Measurements from ENCODE around the gene CCDC97. TPM values are rescaled to one million over a fixed set of nuclear protein-coding genes. Genes with fewer than 3 reads are reported as not detected.
"Not testable (repeated sequence)": the region's sequence is repeated elsewhere in the genome, so short reads cannot be mapped to it uniquely, and the experiment has no call there.

CCDC97 gene
- total and polyA plus RNA-seq, 4 donors: 7.0 to 24.3 (median 14.8) TPM

DNA sequence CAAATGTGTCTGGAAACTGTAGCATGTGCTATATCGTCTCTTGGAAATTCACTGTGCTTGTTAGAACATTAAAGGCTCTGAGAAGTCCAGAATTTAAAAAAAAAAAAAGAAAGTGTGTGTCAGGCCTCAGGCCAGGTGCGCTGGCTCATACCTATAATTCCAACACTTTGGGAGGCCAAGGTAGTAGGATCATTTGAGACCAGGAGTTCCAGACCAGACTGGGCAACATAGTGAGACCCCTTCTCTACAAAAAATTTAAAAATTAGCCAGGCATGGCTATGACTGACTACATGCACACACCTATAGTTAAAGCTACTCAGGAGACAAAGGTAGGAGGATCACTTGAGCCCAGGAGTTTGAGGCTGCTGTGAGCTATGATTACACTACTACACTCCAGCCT lies 40.9 kb upstream of the CCDC97 start:
- Histone ChIP-seq H3K4me1 (ENCODE audit: control insufficient read depth in 1 of 2, insufficient read depth in 2 of 2, low read length in 2 of 2) (no peaks in the 10 kb centered on the region), H3K27me3 (ENCODE audit: control insufficient read depth in 1 of 2, insufficient read depth in 2 of 2, low read length in 1 of 2) (no peaks in the 10 kb centered on the region), H3K36me3 (ENCODE audit: control insufficient read depth in 1 of 2, insufficient read depth in 2 of 2, low read length in 1 of 2) (peaks cover 9 to 22% of the 10 kb centered on the region in 2 donors), H3K9me3 (ENCODE audit: control insufficient read depth, low read length) (no peaks in the 10 kb centered on the region), H3K4me3 (ENCODE audit: low read length in 2 of 2) (no peak overlapping the region), H3K27ac (ENCODE audit: low read depth in 1 of 2, low read length in 2 of 2) (no peak overlapping the region)
- ATAC-seq (ENCODE audit: low FRiP score) (no peak), DNase-seq (no peak)
- intact Hi-C loops (cut with DNase I): loop anchor here in 1 of 2 donors (5.0 kb wide), 1 partner anchor 38 kb away; no protein-coding TSS in a partner anchor
- WGBS, 2 donors: 88 to 90% methylated on average over 2 of the region's 2 CpGs

GRCh38 chr19:41269571-41269970 lies 40.4 kb upstream of the CCDC97 start:
- Histone ChIP-seq H3K27ac (ENCODE audit: low read depth in 1 of 2, low read length in 2 of 2) (no peak overlapping the region), H3K4me3 (ENCODE audit: low read length in 2 of 2) (no peak overlapping the region), H3K36me3 (ENCODE audit: control insufficient read depth in 1 of 2, insufficient read depth in 2 of 2, low read length in 1 of 2) (peaks cover 11 to 24% of the 10 kb centered on the region in 2 donors), H3K9me3 (ENCODE audit: control insufficient read depth, low read length) (no peaks in the 10 kb centered on the region), H3K4me1 (ENCODE audit: control insufficient read depth in 1 of 2, insufficient read depth in 2 of 2, low read length in 2 of 2) (no peaks in the 10 kb centered on the region), H3K27me3 (ENCODE audit: control insufficient read depth in 1 of 2, insufficient read depth in 2 of 2, low read length in 1 of 2) (no peaks in the 10 kb centered on the region)
- no peak for ATAC-seq (ENCODE audit: low FRiP score)
- intact Hi-C loops (cut with DNase I): loop anchor here in 1 of 2 donors (5.0 kb wide), 1 partner anchor 38 kb away; no protein-coding TSS in a partner anchor
- 90 to 92% methylated on average over 5 of the region's 5 CpGs for WGBS, 2 donors
- DNase-seq: no peak

DNA sequence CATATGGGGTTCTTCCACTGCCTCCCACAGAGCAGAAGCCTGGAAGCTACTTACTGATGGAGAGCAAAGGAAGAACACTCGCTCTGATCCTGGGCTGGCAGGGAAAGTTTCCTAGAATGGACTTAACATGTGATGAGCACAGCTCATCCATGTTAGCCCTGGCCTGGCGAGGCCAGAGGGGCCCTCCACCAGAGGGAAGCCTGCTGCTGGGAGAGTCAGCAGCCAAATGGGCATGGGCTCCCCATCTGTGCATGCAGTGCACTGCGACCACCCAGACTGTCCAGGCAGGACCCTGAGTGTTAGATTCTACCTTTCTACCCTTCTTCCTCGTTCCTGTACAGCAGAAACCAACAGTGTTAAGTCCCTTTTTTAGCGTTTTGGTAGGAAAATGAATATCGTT lies 36.9 kb upstream of the CCDC97 start:
- no peak overlapping the region for H3K27ac ChIP-seq (ENCODE audit: low read depth in 1 of 2, low read length in 2 of 2)
- H3K4me1 ChIP-seq (ENCODE audit: control insufficient read depth in 1 of 2, insufficient read depth in 2 of 2, low read length in 2 of 2): no peaks in the 10 kb centered on the region
- H3K4me3 ChIP-seq (ENCODE audit: low read length in 2 of 2): no peak overlapping the region
- no peaks in the 10 kb centered on the region for H3K9me3 ChIP-seq (ENCODE audit: control insufficient read depth, low read length)
- DNase-seq (no peak), ATAC-seq (ENCODE audit: low FRiP score) (no peak)
- WGBS, 2 donors: 83 to 87% methylated on average over 6 of the region's 6 CpGs
- intact Hi-C loops (cut with DNase I): no loop called here
- H3K36me3 ChIP-seq (ENCODE audit: control insufficient read depth in 1 of 2, insufficient read depth in 2 of 2, low read length in 1 of 2): peaks cover 13 to 29% of the 10 kb centered on the region in 2 donors
- H3K27me3 ChIP-seq (ENCODE audit: control insufficient read depth in 1 of 2, insufficient read depth in 2 of 2, low read length in 1 of 2): no peaks in the 10 kb centered on the region

DNA sequence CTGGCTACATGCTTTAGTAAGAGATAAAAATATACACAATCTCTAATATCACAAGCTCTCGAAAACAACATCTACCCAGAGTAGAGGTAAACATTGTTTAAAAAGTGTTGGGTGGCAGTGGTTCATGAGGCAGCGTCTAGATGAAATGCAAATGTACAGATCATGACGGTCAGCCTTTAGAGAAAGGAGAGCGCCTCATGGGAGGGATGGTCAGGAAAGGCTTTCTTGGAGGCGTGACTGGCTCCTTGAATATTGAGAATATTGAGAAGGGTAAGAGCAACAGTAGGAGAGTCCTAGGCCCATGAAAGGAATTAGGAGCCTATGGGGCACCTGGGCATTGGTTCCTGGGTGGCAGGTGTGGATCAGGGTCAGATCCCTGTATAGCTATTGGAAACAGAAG lies 35.2 kb upstream of the CCDC97 start:
- H3K36me3 ChIP-seq (ENCODE audit: control insufficient read depth in 1 of 2, insufficient read depth in 2 of 2, low read length in 1 of 2): peaks cover 13 to 36% of the 10 kb centered on the region in 2 donors
- H3K9me3 ChIP-seq (ENCODE audit: control insufficient read depth, low read length): no peaks in the 10 kb centered on the region
- DNase-seq (no peak), ATAC-seq (ENCODE audit: low FRiP score) (no peak)
- no peaks in the 10 kb centered on the region for H3K4me1 ChIP-seq (ENCODE audit: control insufficient read depth in 1 of 2, insufficient read depth in 2 of 2, low read length in 2 of 2)
- no peak overlapping the region for H3K27ac ChIP-seq (ENCODE audit: low read depth in 1 of 2, low read length in 2 of 2)
- intact Hi-C loops (cut with DNase I): no loop called here
- no peak overlapping the region for H3K4me3 ChIP-seq (ENCODE audit: low read length in 2 of 2)
- 91 to 92% methylated on average over 5 of the region's 5 CpGs for WGBS, 2 donors
- no peaks in the 10 kb centered on the region for H3K27me3 ChIP-seq (ENCODE audit: control insufficient read depth in 1 of 2, insufficient read depth in 2 of 2, low read length in 1 of 2)

DNA sequence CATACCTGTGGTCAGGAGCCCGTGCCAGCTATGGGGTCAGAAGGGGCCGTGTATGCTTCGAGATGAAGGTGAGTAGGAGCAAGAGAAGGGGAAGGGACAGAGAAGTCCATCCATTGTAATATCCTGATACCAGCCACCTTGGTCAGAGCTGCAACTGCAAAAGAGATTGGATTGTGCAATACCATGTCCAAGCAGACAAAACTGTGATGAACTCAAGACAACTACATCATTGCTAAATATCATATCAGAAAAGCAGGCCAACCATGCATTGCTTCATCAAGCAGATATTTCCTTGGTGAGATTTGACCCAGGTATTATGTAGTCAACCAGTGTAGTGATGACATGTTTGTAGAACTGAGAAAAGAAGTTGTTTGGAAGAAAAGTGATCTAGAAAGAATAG lies 33.7 kb upstream of the CCDC97 start:
- intact Hi-C loops (cut with DNase I): no loop called here
- 70 to 84% methylated on average over 3 of the region's 3 CpGs for WGBS, 2 donors

DNA sequence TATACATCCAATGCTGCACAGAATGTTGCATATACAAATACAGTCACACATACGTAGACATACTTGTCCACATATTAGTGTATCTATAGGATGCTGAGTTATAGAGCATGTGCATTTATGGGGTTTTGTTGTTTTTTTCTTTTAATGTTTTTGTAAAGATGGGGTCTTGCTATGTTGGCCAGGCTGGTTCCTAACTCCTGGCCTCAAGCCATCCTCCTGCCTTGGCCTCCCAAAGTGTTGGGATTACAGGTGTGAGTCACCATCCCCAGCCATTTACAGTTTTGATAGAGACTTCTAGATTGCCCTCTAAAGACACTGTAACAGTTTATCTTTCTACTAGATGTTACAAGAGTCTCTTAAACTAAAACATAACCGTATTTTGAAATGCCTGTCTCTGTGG lies 31.5 kb upstream of the CCDC97 start:
- H3K27ac ChIP-seq (ENCODE audit: low read depth in 1 of 2, low read length in 2 of 2): no peak overlapping the region
- ATAC-seq (ENCODE audit: low FRiP score): no peak
- H3K4me1 ChIP-seq (ENCODE audit: control insufficient read depth in 1 of 2, insufficient read depth in 2 of 2, low read length in 2 of 2): no peaks in the 10 kb centered on the region
- 89 to 96% methylated on average over 2 of the region's 2 CpGs for WGBS, 2 donors
- no peak for DNase-seq
- H3K36me3 ChIP-seq (ENCODE audit: control insufficient read depth in 1 of 2, insufficient read depth in 2 of 2, low read length in 1 of 2): peaks cover 15 to 29% of the 10 kb centered on the region in 2 donors
- intact Hi-C loops (cut with DNase I): no loop called here
- H3K9me3 ChIP-seq (ENCODE audit: control insufficient read depth, low read length): no peaks in the 10 kb centered on the region
- no peaks in the 10 kb centered on the region for H3K27me3 ChIP-seq (ENCODE audit: control insufficient read depth in 1 of 2, insufficient read depth in 2 of 2, low read length in 1 of 2)
- no peak overlapping the region for H3K4me3 ChIP-seq (ENCODE audit: low read length in 2 of 2)

More for the DNA sequence above, 33.7 kb upstream of the CCDC97 start:
- H3K4me3 ChIP-seq (ENCODE audit: low read length in 2 of 2): no peak overlapping the region
- H3K4me1 ChIP-seq (ENCODE audit: control insufficient read depth in 1 of 2, insufficient read depth in 2 of 2, low read length in 2 of 2): no peaks in the 10 kb centered on the region
- ATAC-seq (ENCODE audit: low FRiP score): no peak
- H3K27ac ChIP-seq (ENCODE audit: low read depth in 1 of 2, low read length in 2 of 2): no peak overlapping the region
- no peaks in the 10 kb centered on the region for H3K9me3 ChIP-seq (ENCODE audit: control insufficient read depth, low read length)
- H3K36me3 ChIP-seq (ENCODE audit: control insufficient read depth in 1 of 2, insufficient read depth in 2 of 2, low read length in 1 of 2): peaks cover 15 to 38% of the 10 kb centered on the region in 2 donors
- DNase-seq: no peak
- no peaks in the 10 kb centered on the region for H3K27me3 ChIP-seq (ENCODE audit: control insufficient read depth in 1 of 2, insufficient read depth in 2 of 2, low read length in 1 of 2)

- Histone ChIP-seq H3K4me3 (ENCODE audit: low read length in 2 of 2) (no peak overlapping the region), H3K9me3 (ENCODE audit: control insufficient read depth, low read length) (no peaks in the 10 kb centered on the region), H3K4me1 (ENCODE audit: control insufficient read depth in 1 of 2, insufficient read depth in 2 of 2, low read length in 2 of 2) (no peaks in the 10 kb centered on the region), H3K27ac (ENCODE audit: low read depth in 1 of 2, low read length in 2 of 2) (no peak overlapping the region), H3K36me3 (ENCODE audit: control insufficient read depth in 1 of 2, insufficient read depth in 2 of 2, low read length in 1 of 2) (peaks cover 5 to 18% of the 10 kb centered on the region in 2 donors), H3K27me3 (ENCODE audit: control insufficient read depth in 1 of 2, insufficient read depth in 2 of 2, low read length in 1 of 2) (no peaks in the 10 kb centered on the region)
- ATAC-seq (ENCODE audit: low FRiP score): no peak
- DNase-seq: no peak
- 78 to 82% methylated on average over 3 of the region's 3 CpGs for WGBS, 2 donors
- intact Hi-C loops (cut with DNase I): no loop called here
Observed at GRCh38 chr19:41288673-41289530, 21.1 kb upstream of the CCDC97 start.

GRCh38 chr19:41289814-41290213 lies 20.2 kb upstream of the CCDC97 start:
- DNase-seq; H3K9me3 ChIP-seq (ENCODE audit: control insufficient read depth, low read length); H3K4me1 ChIP-seq (ENCODE audit: control insufficient read depth in 1 of 2, insufficient read depth in 2 of 2, low read length in 2 of 2); H3K4me3 ChIP-seq (ENCODE audit: low read length in 2 of 2); ATAC-seq (ENCODE audit: low FRiP score); H3K27ac ChIP-seq (ENCODE audit: low read depth in 1 of 2, low read length in 2 of 2); intact Hi-C loops (cut with DNase I); H3K27me3 ChIP-seq (ENCODE audit: control insufficient read depth in 1 of 2, insufficient read depth in 2 of 2, low read length in 1 of 2): not testable (repeated sequence)
- H3K36me3 ChIP-seq (ENCODE audit: control insufficient read depth in 1 of 2, insufficient read depth in 2 of 2, low read length in 1 of 2): peaks cover 5 to 25% of the 10 kb centered on the region in 2 donors
- 91% methylated on average over 8 of the region's 8 CpGs for WGBS, 2 donors

DNA sequence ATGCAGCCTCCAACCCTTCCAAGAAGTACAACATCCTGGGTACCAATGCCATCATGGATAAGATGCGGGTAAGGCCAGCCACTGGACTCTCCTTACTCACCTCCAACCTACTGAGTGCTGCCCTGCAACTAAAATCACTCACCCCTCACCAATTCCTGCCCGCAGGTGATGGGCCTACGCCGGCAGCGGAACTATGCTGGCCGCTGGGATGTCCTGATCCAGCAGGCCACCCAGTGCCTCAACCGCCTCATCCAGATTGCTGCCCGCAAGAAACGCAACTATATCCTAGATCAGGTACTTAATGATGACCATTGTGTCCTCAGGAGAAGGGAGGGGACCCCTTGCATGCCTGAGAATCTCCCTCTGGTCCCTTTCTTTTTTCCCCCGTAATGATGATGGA lies 15.6 kb upstream of the CCDC97 start:
- 89 to 95% methylated on average over 10 of the region's 10 CpGs for WGBS, 2 donors

More for the DNA sequence above, 15.6 kb upstream of the CCDC97 start:
- DNase-seq (peak in 1 of 2 donors; percentile 57), ATAC-seq (ENCODE audit: low FRiP score) (no peak)
- intact Hi-C loops (cut with DNase I): no loop called here
- Histone ChIP-seq H3K9me3 (ENCODE audit: control insufficient read depth, low read length) (no peaks in the 10 kb centered on the region), H3K27ac (ENCODE audit: low read depth in 1 of 2, low read length in 2 of 2) (no peak overlapping the region), H3K36me3 (ENCODE audit: control insufficient read depth in 1 of 2, insufficient read depth in 2 of 2, low read length in 1 of 2) (peaks cover 3 to 29% of the 10 kb centered on the region in 2 donors), H3K4me1 (ENCODE audit: control insufficient read depth in 1 of 2, insufficient read depth in 2 of 2, low read length in 2 of 2) (peaks cover 0 to 4% of the 10 kb centered on the region in 2 donors), H3K4me3 (ENCODE audit: low read length in 2 of 2) (no peak overlapping the region), H3K27me3 (ENCODE audit: control insufficient read depth in 1 of 2, insufficient read depth in 2 of 2, low read length in 1 of 2) (no peaks in the 10 kb centered on the region)

All from aorta (tissue), 5 donors.